OCI-M1 (cell line): ENCODE measurements around the gene PRR27.

Experiments used
- DNase-seq: peaks from one replicate; lab custom pipeline; 2025; lab: John Stamatoyannopoulos, UW

PRR27 gene

DNA sequence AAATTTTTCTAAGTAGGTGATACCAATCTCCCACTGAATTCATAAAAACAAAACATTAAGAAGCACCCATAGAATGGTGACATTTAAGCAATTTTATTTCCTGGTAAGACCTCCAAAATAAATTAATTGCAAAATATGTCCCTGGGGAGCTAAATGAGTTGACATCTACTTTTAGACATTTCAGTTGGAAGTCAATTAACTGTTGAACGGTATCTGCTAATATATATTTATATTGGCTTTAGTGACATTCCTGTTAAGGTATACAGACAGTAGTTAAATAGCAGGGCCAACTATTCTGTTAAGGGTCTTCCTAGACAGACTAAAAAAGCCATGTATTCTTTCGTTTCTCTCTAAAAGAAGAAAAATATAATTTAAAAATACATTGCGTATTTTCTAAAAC is at the start of gene PRR27:
TSS of gene PRR27 (plus strand) at position 301 of the 400 bp plus-strand sequence. CDS start 139 bp downstream, outside the sequence.
- DNase-seq, result no peak

DNA sequence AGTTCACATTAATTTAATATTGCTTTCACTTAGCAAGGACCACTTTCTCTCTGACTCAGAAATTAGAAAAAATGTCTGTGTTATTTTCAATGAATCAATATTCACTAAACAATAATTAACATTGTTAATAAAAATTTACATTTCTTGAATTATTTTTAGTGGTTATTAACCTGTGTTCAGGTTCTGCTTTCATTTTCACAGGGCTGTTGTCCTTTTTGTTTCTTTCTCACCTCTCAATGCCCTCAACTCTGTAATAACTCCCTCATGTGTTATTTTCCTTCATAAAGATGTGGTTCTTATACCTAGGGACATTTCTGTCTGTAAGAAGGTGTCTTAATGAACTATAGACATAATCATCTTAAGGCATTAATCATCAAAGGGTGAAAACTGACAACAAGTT is 43.1 kb upstream of the PRR27 start:
- DNase-seq, result no peak

DNA sequence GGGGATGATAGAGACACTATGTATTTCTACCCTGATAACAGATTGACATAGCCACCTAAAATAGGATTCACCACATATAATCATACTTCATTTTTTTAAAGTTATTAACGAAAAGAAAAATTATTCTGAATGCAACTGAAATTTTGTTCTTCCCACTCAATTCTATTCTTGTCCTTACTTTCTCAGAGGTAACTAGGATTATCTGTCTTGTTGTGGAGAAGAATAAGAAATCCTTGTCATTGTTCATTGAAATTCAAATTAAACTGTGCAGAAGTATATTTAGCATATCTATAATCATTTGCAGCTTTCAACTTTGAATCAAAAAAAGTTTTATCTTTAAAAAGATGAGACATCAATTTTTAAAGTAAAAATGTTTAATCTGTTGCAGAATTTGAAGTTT is 40.4 kb upstream of the PRR27 start:
- no peak for DNase-seq

DNA sequence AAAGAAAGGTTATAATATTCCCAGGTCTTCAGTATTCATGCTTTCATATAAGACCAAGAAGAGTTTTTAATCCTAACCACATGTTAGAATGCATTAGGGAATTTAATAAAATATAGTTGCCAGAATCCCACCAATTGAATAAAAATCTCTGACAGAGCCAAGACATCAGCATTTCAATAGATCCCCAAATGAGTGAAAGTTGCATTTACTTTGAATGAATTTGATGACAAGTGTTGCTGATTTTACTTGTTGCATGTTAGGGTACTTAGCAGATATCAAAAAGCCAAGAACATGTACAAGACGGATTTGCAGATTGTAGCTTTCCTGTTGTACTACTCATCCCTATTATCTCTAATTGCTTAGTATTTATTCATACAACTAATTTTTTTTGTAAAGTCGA is 39.9 kb upstream of the PRR27 start:
- no peak for DNase-seq

DNA sequence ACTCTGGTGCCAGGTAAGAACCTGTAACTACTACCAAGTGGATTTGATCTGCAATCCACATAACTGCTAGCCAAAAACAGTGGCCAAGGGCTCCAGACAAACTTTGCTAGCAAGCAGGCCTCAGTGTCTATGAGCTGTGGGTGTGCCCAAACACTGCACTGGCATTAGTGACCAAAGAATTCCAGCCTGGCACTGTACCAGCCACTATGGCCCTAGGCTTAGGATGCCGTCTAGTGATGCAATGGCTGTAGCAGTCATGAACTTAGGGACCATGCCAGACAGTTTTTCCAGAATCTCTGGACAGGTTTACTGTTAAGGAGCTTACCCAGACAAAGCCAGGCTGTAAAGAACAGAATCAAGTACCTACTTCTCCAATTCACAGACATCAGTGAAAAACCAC is 33.7 kb upstream of the PRR27 start:
- DNase-seq, result no peak

DNA sequence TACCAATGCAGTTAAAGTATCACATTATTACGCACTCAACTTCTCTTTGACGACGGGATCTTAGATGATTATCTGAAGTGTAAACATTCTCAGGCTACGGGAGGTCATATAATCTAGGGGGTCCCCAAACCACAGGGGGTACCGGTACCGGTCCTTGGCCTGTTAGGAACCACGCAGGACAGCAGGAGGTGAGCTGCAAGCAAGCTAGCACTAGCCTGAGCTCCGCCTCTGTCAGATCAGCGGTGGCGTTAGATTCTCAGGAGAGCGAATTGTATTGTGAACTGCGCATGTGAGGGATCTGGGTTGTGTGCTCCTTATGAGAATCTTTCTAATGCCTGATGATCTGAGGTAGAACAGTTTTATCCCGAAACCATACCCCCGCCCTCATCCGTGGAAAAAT is 20.6 kb upstream of the PRR27 start:
- no peak for DNase-seq

DNA sequence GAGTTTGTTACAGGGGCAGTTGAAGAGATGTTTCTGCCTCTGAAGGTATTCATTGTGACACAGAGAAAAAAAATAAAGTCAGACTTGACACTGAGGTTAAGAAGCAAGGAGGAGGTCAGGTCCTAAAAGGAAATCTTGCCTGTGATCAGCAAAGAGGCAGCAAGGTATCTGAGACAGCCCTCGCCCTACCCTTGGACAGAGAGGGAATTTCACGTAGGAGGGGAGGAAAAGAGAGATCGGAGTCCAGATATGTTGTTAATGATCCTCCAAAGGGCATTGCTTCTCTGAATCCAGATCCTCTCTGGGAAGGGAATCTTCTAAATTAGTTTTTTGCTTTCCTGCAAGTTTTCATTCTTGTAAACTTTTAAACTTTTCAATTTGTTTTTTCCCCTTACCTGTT is 15.3 kb upstream of the PRR27 start:
- no peak for DNase-seq

DNA sequence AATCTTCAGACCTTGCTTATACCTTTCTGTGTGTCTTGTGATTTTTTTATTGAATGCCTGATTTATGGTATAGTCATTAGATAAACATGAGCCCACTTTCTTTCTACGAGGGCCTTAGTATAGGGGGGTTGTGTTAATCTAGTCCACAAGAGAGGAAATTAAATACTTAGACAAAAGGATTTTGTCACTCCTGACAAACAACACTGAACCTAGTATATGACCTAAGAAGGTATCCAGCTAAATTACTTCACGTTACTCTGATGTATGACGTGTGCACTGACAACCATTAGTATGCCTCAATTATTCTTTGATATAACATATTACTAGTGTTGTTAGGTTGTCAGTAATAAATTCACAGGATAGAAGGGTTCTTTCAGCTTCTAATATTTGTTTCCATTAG is 2.8 kb upstream of the PRR27 start:
- no peak for DNase-seq

DNA sequence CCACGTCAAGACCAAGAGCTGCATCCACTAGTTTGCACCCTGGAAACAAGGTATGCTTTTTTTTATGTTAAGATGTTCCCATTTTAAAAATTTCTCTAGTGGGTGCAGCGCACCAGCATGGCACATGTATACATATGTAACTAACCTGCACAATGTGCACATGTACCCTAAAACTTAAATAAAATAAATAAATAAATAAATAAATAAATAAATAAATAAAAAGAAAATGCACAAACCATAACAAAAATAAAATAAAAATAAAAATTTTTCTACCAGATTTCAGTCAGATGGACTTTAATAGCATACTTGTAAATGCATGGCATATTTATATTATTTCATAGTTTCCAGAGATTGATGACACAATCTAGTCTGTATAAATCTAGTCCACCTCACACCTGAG is 1.9 kb upstream of the PRR27 start:
- no peak for DNase-seq

DNA sequence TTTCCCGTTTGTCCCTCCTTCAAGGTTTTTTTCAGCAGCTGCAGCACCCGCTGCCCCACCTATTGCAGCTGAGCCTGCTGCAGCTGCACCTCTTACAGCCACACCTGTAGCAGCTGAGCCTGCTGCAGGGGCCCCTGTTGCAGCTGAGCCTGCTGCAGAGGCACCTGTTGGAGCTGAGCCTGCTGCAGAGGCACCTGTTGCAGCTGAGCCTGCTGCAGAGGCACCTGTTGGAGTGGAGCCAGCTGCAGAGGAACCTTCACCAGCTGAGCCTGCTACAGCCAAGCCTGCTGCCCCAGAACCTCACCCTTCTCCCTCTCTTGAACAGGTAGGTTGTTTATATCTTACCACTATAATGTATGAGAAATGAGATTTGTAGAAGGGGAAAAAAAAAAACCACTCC is 4.5 kb downstream of the PRR27 start:
- no peak for DNase-seq

DNA sequence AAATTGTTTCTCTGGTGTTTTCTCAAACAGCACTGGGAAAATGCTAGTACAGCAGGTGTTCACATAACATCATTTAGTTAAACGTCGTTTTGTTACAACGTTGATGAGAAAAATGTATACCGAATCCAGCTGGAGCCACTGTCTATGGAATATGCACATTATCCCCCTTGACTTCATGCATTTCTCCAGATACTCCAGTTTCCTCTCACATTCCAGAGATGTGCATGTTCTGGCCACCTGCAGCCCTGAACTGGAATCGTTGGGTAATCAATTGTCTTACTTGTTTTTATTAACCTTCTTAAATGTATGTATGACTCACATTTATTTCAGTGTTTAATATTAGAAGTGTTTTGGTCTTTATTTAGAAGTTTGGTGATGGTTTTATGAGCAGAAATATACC is 23.1 kb downstream of the PRR27 start:
- no peak for DNase-seq

DNA sequence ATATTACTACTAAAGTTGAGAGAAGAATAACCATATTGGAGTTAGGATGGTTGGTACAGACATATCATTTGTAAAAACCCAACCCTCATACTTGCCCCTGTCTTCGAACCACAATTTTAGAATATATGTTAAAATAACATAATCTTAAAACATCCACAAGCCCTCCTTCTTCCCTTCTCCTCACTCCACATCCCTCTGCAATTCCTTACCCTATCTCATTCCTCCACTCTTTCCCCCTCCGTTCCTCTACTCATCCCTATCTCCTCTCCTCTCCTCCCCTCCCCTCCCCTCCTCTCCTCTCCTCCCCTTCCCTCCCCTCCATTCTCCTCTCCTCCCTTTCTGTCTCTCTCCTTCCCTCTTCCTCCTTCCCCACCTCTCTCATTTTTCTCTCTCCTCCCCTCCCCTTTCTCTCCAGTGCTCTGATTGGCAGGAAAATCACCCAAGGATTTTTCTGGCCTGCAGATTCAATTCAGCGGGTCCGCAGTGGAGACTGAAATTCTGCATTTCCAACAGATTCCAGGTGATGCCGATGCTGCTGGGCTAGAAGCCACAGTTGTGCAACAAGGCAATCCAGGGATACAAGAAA is 24.1 kb downstream of the PRR27 start:
- no peak for DNase-seq

DNA sequence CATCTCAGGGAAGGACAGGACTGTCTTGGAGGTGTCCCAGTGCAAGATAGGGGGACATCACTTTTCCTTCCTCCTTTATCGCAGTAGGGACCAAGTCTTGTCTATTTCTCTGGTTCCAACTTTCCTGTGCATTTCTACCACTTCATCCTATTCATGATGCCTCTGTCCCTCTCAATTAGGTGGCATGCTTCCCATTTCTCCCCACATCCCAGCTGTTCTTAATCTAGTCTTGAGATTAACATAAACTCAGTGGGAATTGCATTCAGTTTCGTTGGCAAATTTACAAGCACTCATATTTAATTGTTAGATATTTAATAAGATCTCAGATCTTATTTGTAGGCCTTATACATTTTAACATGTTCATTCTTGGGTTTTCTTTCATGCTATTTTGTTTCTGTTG is 25.8 kb downstream of the PRR27 start:
- no peak for DNase-seq

DNA sequence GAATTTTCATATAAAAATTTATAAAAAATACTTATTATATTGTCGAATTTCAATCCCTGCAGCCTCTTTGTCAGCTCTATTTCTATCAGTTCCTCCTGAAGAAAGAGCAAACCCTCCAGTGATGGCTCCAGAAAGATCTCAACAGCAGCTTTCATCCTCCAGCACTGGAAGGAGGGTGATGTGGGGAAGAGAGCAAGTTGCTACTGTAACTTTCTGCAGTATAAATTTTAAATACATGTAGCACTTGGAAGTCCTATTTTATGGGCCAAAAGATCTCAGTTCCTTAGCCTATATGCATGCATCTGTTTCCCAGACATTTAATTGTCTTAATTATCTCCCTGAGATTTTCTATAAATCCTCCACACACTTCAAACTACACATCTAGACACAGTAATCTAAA is 27.8 kb downstream of the PRR27 start:
- no peak for DNase-seq

DNA sequence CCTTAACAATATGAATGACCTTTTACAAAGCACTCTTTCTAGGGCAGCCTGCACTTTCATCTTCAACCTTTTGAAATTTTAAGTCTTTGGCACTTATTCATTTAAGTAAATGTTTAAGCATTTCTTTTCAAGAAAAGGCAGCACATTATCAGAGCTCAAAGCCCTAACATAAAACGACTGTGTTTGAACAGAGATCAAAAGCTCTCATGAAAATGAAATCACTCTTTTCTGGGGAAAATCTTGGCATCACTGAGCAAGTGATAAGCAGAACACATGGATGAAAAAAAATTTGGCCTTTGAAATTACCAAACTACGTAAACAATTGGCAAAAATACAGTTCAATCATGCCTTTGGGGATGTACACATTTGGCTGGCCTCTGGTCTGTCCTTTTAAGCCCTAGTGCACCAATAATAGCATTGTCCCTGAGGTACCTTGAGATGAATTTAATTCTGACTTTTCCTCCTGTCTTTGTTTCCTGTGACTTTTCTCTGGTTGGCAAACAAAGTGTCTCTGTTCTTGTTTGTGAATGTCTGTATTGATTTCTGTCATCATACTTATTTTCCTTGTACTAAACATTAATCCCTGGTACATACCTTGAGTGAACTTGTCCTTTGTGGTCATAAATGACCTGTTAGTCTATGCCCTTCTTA is 28.6 kb downstream of the PRR27 start:
- no peak for DNase-seq

DNA sequence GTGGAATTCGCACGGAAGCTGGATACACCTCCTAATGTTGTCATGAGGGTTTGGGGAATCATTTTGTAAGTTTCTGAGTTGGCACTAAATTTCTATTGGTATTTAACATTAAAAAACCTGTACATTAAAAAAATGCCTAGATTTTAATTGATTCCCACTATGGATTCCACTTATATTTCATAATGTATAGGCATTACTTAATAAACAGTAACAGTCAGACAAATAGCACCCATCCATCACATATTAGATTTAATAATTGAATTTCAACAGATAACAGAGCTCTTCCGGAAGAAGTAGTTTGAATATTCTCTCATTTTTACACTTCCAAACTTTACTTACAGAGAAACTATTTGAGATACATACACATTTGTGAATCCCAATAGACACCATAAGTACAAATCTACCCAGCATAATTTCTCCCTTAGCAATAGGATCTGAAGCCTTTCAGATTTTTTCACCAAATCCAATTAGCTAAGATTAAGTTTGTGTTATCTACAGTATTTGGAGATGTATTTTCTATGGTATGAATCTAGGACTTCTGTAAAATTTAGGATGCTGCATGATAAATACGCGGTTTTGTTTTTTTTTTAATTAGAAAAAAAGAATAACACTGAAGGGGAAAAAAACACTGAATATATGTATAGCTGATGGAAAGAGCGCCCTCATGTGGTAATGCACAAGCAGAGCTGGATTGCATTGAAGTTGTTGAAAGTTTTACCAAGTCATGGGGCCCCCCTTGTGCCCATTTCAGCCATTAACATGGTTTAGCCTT is 29.3 kb downstream of the PRR27 start:
- DNase-seq, result peak; percentile 72

DNA sequence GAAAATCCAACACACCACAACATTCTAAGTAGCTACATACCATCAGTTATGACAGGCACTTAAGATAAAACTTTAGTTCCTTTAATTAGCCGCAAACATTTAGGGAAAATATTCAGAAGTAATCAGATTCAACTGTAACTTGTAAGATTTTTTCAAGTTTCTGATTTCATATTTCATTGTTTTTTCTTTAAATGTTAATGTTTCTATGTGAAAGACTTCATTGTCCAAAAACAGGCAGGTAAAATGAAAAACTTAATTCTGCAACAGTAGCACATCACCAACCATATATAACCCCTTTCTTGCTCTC is 29.9 kb downstream of the PRR27 start:
- no peak for DNase-seq

DNA sequence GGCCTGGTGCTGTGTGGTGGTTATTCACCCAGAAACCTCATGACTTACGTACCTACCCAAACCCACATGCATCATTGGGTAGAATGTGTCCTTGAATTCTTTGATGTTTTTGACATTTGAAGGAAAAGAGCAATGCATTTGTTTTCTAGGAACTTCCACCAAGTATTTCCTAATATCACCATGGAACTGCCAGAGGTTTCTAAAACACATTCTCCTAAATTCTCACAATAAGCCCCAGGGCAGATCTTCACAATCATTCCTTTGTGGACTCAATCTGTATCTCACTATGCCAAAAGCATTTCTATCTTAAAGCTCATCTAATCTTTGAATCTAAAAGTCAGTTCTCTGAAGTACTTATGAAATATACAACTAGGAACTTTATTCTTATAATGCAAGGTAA is 33.2 kb downstream of the PRR27 start:
- DNase-seq, result no peak

DNA sequence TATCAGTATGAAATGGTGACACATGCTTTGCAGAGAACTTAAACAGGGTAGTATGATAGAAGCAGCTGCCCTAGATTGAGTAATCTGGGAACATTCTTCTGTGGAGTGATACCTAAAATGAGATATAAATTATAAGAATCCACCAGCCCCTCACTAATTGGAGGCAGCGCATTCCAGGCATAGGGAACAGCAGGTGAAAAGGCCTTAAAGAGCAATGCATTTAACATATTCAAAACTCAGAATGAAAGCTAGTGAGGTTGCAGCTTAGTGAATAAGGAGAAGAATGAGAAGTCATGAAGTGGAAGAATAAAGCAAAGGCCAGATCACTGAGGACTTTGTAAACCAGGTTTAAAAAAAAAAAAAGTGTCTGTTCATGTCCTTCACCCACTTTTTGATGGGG is 36.5 kb downstream of the PRR27 start:
- no peak for DNase-seq

DNA sequence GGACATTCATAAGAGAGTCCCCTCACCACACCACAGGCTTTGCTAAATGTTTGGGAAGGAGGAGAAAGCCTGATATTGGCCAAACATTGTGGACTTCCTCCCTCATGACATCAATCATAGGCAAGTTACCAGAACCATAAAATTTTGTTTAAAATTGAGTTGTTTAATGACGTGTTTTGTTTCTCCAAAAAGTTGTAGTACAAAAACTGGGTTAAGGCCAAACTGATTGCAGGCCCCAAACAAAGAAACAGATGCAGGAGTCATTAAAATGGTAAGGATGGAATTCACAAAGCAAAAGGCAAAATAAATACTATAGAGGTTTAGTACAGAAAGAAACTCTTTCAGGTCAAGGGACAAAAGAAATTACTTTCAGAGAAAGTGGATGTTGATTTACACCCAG is 37.6 kb downstream of the PRR27 start:
- no peak for DNase-seq

DNA sequence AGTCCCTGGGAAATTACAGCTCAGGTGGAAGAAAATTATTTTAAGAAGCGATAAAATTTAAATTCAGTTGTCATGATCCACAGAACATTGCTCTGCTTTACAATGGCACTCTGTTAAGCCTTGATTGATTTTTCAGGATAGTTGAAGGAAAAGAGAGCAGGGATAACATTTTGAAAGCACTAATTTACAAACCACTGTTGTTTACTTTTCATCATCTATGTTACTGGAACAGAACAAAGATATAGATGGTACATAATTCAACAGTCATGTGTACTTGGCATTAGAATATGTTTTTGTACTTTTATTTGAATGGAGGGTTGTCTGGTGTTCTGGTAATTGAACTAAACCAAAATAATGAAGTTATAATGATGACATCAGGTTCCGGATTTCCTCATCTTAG is 38.9 kb downstream of the PRR27 start:
- no peak for DNase-seq

DNA sequence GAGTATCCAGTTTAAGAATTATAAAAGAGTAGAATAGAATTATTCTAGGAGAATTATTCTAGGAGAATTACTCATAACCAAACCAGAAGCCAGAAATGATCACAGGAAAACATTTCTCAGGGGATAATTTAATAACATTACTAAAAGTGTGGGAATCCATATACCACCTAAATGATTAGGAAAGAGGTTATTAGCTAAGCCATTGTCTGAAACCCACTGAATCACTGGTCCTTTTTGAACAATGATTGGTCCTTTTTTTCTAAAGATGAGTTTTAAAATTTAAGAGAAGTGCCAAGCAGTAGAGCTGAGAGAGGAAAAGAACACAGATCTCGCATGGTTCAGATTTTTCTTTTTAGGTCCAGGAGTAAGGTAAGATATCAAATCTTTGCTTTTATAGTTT is 41.4 kb downstream of the PRR27 start, which contains the start of gene ODAM:
TSS of gene ODAM (plus strand) at position 301 of the 400 bp plus-strand sequence. CDS start 819 bp downstream, outside the sequence.
- DNase-seq, result no peak

DNA sequence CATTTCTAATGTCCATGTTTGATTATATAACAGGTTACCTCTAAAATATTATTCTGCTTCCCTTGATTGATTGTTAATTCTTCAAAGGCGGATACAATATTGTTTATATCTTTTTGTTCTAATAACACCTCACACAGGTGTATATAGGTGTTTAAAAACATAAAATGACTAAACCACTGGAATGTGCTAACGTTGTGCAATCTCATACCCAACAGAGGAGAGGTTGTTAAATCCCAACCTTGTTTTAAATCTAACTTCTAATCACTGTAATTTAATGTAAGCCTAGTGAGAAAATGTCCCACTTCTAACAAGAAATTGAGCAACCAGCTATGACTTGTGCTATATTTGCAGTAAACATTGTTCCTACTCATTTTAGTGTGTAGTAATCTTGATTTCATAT is 42.8 kb downstream of the PRR27 start:
- DNase-seq, result no peak

DNA sequence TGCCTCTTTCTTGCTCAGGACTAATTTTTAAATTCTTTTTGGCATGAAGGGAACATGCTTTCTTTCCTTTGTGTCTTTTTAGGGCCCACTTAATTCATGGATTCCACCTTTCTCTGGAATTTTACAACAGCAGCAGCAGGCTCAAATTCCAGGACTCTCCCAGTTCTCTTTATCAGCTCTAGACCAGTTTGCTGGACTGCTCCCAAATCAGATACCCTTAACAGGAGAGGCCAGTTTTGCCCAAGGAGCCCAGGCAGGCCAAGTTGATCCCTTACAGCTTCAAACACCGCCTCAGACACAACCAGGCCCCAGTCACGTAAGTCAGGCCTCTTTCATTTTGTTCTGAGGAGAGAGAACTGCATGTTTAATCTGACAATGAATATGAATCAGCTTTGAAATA is 43.8 kb downstream of the PRR27 start:
- peak; percentile 22 for DNase-seq
